Stimulated activated CD4-positive, alpha-beta T cell treated with anti-CD3 and anti-CD28 coated beads, TNF-alpha, amount 100 ng/mL, for 4 hours (primary cell): ENCODE data around the gene TMTC1.
"Not testable (repeated sequence)": the region's sequence is repeated elsewhere in the genome, so short reads cannot be mapped to it uniquely, and the experiment has no call there.

ENCODE experiments used
- DNase-seq, 3 experiments: peaks; one replicate each; pipeline ENCODE4 v3.0.0-alpha.2; 2020; ENCODE audit warnings: low read depth in 3 of 3

Gene TMTC1

GRCh38 chr12:29569132-29569757, 214.5 kb downstream of the TMTC1 start:
- DNase-seq: no peak

- DNase-seq: no peak
Observed at GRCh38 chr12:29566441-29566840, 217.3 kb downstream of the TMTC1 start.

GRCh38 chr12:29565727-29566126, 218.0 kb downstream of the TMTC1 start:
- DNase-seq: no peak

- DNase-seq: no peak
Observed at GRCh38 chr12:29564925-29565324, 218.8 kb downstream of the TMTC1 start.

- DNase-seq: no peak
Observed at GRCh38 chr12:29563636-29564035, 220.1 kb downstream of the TMTC1 start.

- no peak for DNase-seq
Observed at GRCh38 chr12:29563071-29563470, 220.7 kb downstream of the TMTC1 start.

- no peak for DNase-seq
Observed at GRCh38 chr12:29562110-29562804, 221.5 kb downstream of the TMTC1 start.

GRCh38 chr12:29561664-29562071, 222.1 kb downstream of the TMTC1 start:
- DNase-seq: no peak

GRCh38 chr12:29559198-29559597, 224.5 kb downstream of the TMTC1 start:
- no peak for DNase-seq

- DNase-seq: no peak
Observed at GRCh38 chr12:29556363-29556762, 227.4 kb downstream of the TMTC1 start.

GRCh38 chr12:29555451-29555850, 228.3 kb downstream of the TMTC1 start:
- not testable (repeated sequence) for DNase-seq

GRCh38 chr12:29552994-29553748, 230.6 kb downstream of the TMTC1 start:
- DNase-seq: no peak

GRCh38 chr12:29552324-29552927, 231.3 kb downstream of the TMTC1 start:
- peak; percentile 12 to 29 (median 28) for DNase-seq

GRCh38 chr12:29551812-29552211, 231.9 kb downstream of the TMTC1 start:
- DNase-seq: no peak

GRCh38 chr12:29547864-29548263, 235.9 kb downstream of the TMTC1 start:
- DNase-seq: no peak

GRCh38 chr12:29547151-29547632, 236.6 kb downstream of the TMTC1 start:
- no peak for DNase-seq

- DNase-seq: no peak
Observed at GRCh38 chr12:29546000-29546399, 237.7 kb downstream of the TMTC1 start.

GRCh38 chr12:29545102-29545467, 238.7 kb downstream of the TMTC1 start:
- no peak for DNase-seq

- DNase-seq: no peak
Observed at GRCh38 chr12:29544428-29545101, 239.2 kb downstream of the TMTC1 start.

- DNase-seq: no peak
Observed at GRCh38 chr12:29543036-29543435, 240.7 kb downstream of the TMTC1 start.

- no peak for DNase-seq
Observed at GRCh38 chr12:29537298-29537697, 246.4 kb downstream of the TMTC1 start.

- DNase-seq: no peak
Observed at GRCh38 chr12:29534935-29535334, 248.8 kb downstream of the TMTC1 start.
